Measurements from ENCODE around the gene ZNF485. TPM values are rescaled to one million over a fixed set of nuclear protein-coding genes. Genes with fewer than 3 reads are reported as not detected.
"Not testable (repeated sequence)": the region's sequence is repeated elsewhere in the genome, so short reads cannot be mapped to it uniquely, and the experiment has no call there.

Gene ZNF485
- total RNA-seq, 4 donors from 2014 or later: 1.5 to 3.3 (median 2.2) TPM

DNA sequence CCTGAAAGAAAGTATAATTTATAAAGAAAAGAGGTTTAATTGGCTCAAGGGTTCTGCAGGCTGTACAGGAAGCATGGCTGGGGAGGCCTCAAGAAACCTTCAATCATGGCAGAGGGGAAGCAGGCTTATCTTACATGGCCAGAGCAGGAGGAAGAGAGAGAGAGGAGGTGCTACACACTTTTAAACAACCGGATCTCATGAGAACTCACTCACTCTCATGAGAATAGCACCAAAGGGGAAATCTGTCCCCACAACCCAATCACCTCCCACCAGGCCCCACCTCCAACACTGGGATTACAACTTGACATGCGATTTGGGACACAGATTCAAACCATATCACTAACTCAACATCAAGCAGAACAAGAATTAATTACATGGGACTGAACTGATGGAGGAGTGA lies 6.9 kb upstream of the ZNF485 start:
- WGBS, 2 donors: 70 to 83% methylated on average over 2 of the region's 2 CpGs
- Histone ChIP-seq H3K9me3 (no peaks in the 10 kb centered on the region), H3K4me3 (replicated peaks in 1 of 3) (no peak overlapping the region), H3K36me3 (no peaks in the 10 kb centered on the region), H3K27ac (no peak overlapping the region), H3K27me3 (no peaks in the 10 kb centered on the region), H3K4me1 (no peaks in the 10 kb centered on the region)
- no peak for DNase-seq
- intact Hi-C loops (cut with DNase I): no loop called here
- TF ChIP-seq, protein P1, sequence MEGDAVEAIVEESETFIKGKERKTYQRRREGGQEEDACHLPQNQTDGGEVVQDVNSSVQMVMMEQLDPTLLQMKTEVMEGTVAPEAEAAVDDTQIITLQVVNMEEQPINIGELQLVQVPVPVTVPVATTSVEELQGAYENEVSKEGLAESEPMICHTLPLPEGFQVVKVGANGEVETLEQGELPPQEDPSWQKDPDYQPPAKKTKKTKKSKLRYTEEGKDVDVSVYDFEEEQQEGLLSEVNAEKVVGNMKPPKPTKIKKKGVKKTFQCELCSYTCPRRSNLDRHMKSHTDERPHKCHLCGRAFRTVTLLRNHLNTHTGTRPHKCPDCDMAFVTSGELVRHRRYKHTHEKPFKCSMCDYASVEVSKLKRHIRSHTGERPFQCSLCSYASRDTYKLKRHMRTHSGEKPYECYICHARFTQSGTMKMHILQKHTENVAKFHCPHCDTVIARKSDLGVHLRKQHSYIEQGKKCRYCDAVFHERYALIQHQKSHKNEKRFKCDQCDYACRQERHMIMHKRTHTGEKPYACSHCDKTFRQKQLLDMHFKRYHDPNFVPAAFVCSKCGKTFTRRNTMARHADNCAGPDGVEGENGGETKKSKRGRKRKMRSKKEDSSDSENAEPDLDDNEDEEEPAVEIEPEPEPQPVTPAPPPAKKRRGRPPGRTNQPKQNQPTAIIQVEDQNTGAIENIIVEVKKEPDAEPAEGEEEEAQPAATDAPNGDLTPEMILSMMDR (IDR thresholded peaks at IDR 0.05): no peak
- TF ChIP-seq POLR2A (IDR thresholded peaks at IDR 0.05): no peak

DNA sequence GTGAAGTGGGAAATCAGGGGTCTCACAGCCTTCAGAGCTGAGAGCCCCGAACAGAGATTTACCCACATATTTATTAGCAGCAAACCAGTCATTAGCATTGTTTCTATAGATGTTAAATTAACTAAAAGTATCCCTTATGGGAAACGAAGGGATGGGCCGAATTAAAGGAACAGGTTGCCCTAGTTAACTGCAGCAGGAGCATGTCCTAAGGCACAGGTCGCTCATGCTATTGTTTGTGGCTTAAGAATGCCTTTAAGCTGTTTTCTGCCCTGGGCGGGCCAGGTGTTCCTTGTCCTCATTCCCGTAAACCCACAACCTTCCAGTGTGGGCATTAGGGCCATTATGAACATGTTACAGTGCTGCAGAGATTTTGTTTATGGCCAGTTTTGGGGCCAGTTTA lies 4.7 kb upstream of the ZNF485 start:
- H3K4me1 ChIP-seq; DNase-seq; H3K4me3 ChIP-seq (replicated peaks in 1 of 3); intact Hi-C loops (cut with DNase I); H3K36me3 ChIP-seq; H3K27ac ChIP-seq; H3K27me3 ChIP-seq; H3K9me3 ChIP-seq: not testable (repeated sequence)
- 86 to 94% methylated on average over 6 of the region's 6 CpGs for WGBS, 2 donors

DNA sequence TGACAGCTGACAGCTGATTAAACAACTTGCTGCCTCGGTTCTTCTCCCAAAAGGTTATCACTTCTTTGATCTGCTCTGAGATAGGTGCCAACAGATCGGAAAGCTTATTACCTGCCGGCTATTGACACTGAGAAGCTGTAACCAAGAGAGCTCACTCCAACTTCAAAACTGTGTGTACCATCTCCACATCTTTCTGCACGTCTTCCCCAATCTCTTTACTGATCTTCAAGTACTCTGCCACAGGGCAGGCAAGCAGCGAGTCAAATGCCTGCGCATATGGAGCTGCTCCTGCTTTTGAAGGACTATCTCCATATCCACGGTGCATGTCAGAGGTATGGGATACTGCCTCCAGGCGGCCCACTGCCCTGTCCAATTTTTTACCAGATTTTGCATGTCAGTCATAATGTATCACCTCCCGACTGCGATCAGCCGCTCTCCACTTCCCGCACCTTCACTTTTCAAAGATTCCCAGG lies 352 bp upstream of the ZNF485 start:
- no peak for DNase-seq
- H3K27me3 ChIP-seq: no peaks in the 10 kb centered on the region
- TF ChIP-seq, protein P1 (IDR thresholded peaks at IDR 0.05): no peak
- no peak for TF ChIP-seq POLR2A (IDR thresholded peaks at IDR 0.05)
- peaks cover 0 to 3% of the 10 kb centered on the region in 2 donors for H3K4me1 ChIP-seq
- H3K27ac ChIP-seq: no peak overlapping the region
- intact Hi-C loops (cut with DNase I): loop anchor here (5.0 kb wide), 1 partner anchor 34 kb away; the partner anchor contains the start of gene ZNF239
- no peaks in the 10 kb centered on the region for H3K36me3 ChIP-seq
- H3K4me3 ChIP-seq (replicated peaks in 1 of 3): peak overlapping the region in 2 of 3 donors; percentile 68
- H3K9me3 ChIP-seq: no peaks in the 10 kb centered on the region
- 61 to 62% methylated on average over 12 of the region's 12 CpGs for WGBS, 2 donors

DNA sequence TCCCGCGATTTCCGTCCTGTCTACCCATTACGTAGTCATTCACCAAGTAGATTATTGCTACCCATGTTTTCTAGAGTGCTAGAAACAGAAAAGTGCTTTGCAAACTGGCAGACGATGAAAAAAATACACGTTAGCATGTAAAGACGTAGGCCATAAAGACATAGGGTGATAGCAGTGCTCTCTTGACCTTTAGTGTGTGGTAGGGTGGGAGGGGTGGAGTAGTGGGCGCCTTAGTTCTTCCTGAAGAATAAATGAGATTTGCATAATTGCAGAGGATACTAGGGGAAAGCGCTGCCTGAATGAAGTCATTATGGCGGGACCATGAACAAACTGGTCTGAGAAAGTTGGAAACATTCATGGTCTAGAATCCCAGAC lies 948 bp downstream of the ZNF485 start:
- no peaks in the 10 kb centered on the region for H3K9me3 ChIP-seq
- peaks cover 0 to 3% of the 10 kb centered on the region in 2 donors for H3K4me1 ChIP-seq
- peak overlapping the region in 1 of 3 donors; percentile 68 for H3K4me3 ChIP-seq (replicated peaks in 1 of 3)
- TF ChIP-seq, protein P1 (IDR thresholded peaks at IDR 0.05): no peak
- no peak for TF ChIP-seq POLR2A (IDR thresholded peaks at IDR 0.05)
- H3K36me3 ChIP-seq: no peaks in the 10 kb centered on the region
- no peak overlapping the region for H3K27ac ChIP-seq
- no peaks in the 10 kb centered on the region for H3K27me3 ChIP-seq
- 82 to 85% methylated on average over 10 of the region's 10 CpGs for WGBS, 2 donors
- no peak for DNase-seq
- intact Hi-C loops (cut with DNase I): loop anchor here (5.0 kb wide), 1 partner anchor 35 kb away; the partner anchor contains the start of gene ZNF239

DNA sequence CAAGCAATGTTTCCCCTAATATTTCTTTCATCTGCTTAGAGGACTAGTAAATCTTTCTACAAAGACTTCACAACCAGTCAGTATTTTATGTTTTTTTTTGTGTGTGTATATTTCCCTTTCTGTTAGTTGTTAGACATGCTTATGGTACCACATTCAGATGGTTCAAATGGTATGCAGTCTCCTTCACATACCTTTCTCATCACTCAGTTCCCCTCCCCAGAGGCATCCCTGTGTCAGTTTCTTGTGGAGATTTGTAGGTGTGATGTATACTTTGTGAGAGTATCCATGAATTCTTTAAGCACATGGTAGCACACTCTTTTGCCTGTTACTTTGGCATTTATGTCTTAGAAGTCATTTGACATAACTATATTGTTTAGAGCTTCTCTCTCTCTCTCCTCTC lies 4.4 kb downstream of the ZNF485 start:
- no peaks in the 10 kb centered on the region for H3K27me3 ChIP-seq
- no peak overlapping the region for H3K27ac ChIP-seq
- no peak for TF ChIP-seq POLR2A (IDR thresholded peaks at IDR 0.05)
- TF ChIP-seq, protein P1 (IDR thresholded peaks at IDR 0.05): no peak
- no peak for DNase-seq
- intact Hi-C loops (cut with DNase I): loop anchor here (5.0 kb wide), 1 partner anchor 37 kb away; the partner anchor contains the start of gene ZNF32
- H3K9me3 ChIP-seq: no peaks in the 10 kb centered on the region
- no peaks in the 10 kb centered on the region for H3K36me3 ChIP-seq
- H3K4me1 ChIP-seq: peaks cover 0 to 3% of the 10 kb centered on the region in 2 donors
- H3K4me3 ChIP-seq (replicated peaks in 1 of 3): no peak overlapping the region
